NCI-H2196 (cell line): ENCODE results near the gene LRRC7.

ENCODE experiments used
- DNase-seq: peaks from one replicate; lab custom pipeline; 2025; ENCODE audit not compliant: unreplicated experiment; lab: John Stamatoyannopoulos, UW

The LRRC7 gene

DNA sequence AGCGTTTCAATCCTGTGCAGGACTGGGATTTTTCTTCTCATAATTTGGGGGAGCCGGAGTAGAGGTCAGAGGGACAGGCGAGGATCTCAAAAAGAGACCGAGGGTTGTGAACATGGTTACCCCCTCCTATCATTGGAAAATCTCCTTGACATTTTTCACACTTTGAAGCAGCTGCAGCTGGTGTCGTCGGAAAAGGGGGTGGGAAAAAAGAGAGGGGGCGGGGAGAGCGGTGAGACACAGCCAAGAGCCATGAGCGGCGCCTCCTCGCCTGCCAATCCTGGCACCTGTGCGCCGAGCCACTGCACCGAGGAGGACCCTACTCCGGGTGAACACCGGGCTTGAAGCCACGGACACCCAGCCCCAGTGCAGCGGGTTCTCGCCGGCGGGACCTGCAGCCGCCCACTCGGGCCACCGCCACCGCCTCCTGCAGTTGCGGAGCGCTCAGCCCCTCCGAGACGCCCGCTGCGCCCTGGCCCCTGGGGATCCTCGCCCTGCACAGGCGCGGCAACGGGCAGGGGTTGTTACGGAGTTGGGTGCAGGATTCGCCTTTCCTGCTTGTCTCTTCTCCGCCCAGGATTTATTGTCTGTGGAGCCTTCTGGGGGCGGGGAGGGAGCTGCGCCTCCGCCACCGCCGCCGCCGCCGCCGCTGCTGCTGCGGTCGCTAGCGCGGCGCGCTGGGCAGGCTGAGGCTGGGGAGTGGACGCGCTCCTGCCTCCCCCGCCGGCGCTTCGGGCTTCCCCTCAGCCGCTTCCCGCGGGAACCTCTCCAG is at the start of gene LRRC7:
TSS of gene LRRC7 (plus strand) at position 271 of the 769 bp plus-strand sequence. CDS start 718 bp downstream, outside the sequence.
- peak; percentile 66 for DNase-seq

- no peak for DNase-seq
Observed at GRCh38 chr1:69519006-69519405, 48.7 kb upstream of the LRRC7 start.

DNA sequence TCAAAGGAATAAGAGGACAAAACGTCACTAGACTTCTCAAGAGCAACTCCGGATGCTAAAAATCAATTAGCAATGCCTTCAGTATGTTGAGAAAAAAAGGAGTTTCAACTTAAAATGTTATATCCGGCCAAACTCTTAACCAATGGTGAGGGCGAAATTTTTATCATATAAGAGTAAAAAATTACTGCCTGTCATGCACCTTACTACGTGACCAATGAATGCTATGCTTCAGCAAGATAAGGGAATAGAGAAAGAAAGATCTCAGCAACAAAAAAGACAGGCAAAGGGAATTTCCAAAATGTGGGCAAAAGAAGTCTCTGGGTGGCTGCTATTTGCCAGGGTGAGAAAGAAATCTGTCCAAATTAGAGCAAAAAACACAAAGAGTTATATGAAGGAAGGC is 47.4 kb upstream of the LRRC7 start:
- DNase-seq, result no peak

DNA sequence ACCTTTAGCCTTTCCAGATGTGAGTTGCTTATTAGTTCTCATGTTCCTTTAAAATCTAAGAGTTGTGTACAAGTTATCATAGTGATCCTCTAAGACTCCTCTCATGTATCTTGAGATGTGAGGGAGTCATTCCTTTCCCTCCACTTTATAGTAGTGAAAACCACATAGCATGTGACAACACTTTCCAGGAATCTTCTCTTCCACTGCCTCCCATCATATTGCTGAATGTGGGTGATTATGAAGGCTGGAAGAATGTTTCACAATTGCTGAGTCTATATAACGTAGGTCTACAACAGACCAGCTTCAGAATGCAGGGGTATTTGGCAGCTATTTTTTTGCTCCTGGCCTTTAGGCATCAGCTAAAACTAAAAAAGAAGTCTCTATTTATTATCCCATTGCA is 44.7 kb upstream of the LRRC7 start:
- DNase-seq, result no peak

GRCh38 chr1:69523461-69523860 is 44.3 kb upstream of the LRRC7 start:
- no peak for DNase-seq

DNA sequence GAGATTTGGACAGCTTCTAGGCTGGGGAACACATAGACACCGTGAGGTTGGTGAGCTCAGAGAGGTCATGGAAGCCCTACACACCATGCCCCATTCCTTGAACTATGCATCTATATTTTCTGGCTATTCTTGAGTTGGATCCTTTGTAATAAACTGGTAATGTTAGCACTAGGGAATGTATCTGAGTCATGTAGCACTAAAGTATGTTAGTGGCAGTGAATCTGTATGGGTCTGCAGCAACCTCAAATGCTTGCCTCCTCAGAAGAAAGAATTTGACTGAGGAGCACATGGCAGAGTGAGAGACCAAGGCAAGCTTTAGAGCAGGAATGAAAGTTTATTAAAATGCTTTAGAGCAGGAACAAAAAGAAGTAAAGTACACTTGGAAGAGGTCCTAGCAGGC is 43.7 kb upstream of the LRRC7 start:
- no peak for DNase-seq

GRCh38 chr1:69527273-69527672 is 40.4 kb upstream of the LRRC7 start:
- DNase-seq, result no peak

DNA sequence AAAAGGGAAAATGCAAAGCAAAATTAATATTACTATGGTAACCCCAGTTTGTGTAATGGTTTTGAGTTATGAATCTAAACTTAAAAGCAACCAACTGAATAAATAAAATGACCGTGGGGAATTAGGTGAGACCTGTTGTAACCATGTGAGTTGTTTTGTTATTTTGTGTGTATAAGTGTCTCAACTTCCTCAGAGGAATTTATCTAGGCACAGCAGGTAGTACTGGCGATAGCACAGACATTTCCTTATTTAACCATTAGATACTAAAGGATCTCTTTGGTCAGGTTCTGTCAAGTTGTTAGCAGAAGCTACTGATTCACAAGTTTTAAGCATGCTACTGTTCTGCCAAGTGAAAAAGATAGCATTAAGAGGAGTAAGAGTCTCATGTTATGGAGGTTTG is 39.3 kb upstream of the LRRC7 start:
- no peak for DNase-seq

GRCh38 chr1:69533343-69533742 is 34.4 kb upstream of the LRRC7 start:
- DNase-seq, result no peak

- DNase-seq, result no peak
Observed at GRCh38 chr1:69534829-69535228, 32.9 kb upstream of the LRRC7 start.

DNA sequence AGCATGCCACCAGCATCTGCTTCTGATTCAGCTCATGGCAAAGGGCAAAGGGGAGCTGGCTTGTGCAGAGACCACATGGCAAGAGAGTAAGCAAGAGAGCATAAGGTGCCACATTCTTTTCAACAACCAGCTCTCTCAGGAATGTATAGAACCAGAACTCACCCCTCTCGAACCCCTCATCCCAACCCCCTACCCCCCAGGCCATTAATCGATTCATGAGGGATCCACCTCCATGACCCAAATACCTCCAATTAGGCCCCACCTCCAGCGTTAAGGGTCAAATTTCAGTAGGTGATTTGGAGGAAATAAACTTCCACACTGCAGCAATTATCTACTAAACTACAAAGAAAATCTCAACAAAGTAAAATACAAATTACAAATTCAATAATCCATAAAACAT is 32.2 kb upstream of the LRRC7 start:
- DNase-seq, result no peak

- no peak for DNase-seq
Observed at GRCh38 chr1:69540052-69540451, 27.7 kb upstream of the LRRC7 start.

- peak; percentile 11 for DNase-seq
Observed at GRCh38 chr1:69551476-69552324, 16.0 kb upstream of the LRRC7 start.

DNA sequence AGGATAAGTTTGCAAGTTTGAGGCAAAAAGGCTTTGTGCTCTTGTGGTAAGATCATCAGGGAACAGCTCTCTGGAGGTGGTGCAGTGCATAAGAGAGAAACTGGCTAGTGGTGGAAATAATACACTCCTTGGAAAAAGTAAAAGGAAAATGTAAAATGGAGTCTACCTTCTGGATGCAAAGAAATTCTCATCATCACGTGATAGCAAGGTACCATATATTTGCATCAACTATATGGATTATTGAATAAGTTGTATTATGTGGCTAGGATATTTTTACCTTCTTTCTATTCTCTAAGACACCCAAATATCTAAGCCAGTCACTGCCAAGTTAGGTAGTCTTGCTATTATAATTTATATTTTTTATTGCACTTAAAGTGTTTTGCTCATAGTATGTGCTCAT is 14.0 kb upstream of the LRRC7 start:
- DNase-seq, result no peak

- no peak for DNase-seq
Observed at GRCh38 chr1:69568421-69569174, 876 bp downstream of the LRRC7 start.

- DNase-seq, result no peak
Observed at GRCh38 chr1:69569175-69569541, 1.4 kb downstream of the LRRC7 start.

DNA sequence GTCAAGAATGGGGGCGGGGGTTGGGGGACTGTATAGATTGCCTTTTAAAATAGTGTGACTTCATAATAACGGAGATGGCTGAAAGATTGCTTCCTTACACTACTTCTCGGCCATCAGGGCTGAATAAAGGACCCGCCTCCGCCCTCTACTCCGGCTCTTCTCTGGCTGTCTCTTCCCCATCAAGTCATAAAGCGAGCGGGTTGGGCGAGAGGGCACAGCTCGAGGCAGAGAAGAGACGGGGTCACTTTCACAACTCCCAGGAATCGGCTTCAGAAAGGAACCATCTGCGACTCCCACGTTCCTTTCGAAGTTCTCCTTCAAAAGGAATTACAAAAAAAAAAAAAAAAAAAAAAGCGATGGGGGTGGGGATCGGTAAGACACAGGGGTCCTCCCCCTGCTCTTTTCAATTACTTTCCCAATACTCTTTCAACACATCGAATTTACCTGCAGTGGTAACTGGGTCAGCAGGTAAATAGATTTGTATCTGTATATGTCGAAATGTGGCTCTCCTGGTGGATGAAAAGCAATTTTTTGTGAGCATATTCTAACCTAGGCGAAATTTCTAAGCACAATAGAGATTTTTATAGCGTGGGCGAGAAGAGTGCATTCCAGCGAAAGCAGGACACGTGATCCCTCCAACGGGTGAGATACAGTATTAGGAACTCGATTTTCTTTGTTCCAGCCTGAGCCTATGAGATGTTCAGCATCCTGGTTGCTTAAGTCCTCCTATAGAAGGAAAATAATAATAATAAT is 2.0 kb downstream of the LRRC7 start:
- no peak for DNase-seq

GRCh38 chr1:69570356-69570755 is 2.6 kb downstream of the LRRC7 start:
- DNase-seq, result peak; percentile 16

- DNase-seq, result no peak
Observed at GRCh38 chr1:69572921-69573320, 5.2 kb downstream of the LRRC7 start.

DNA sequence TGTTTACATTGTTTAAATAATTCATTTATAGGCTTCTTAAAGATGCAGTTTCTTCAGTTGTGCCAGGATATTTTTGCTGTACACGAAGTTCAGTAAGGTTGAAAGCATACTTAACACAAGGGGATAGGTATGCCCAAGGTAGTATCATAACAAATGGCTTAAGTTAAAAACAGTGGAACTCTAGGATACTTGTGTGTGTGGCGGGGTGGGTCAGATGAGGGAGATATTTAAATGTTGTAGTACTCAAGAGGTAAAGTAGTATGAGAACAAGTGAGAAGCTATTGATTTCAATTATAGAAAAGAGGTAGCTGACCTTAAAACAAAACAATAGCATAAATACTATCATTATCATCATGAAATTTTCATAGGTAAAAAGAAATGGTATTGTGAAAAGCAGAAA is 6.2 kb downstream of the LRRC7 start:
- DNase-seq, result no peak

- no peak for DNase-seq
Observed at GRCh38 chr1:69585666-69586065, 17.9 kb downstream of the LRRC7 start.
